Mesendoderm (in vitro differentiated cells): ENCODE measurements around the gene GLTP.

Experiments
- DNase-seq: peaks from one replicate; pipeline ENCODE4 v3.0.0; 2013
- H2AK5ac ChIP-seq: 2 replicates; pipeline ENCODE4 v1.6.1; 2013; ENCODE audit warnings: low read length, inconsistent platforms
- H2BK120ac ChIP-seq: 2 replicates; pipeline ENCODE4 v1.6.1; 2013; ENCODE audit warnings: low read depth, mild to moderate bottlenecking, low read length, moderate library complexity, mixed read lengths
- H2BK15ac ChIP-seq: replicated peaks from 2 replicates; pipeline ENCODE4 v1.6.1; 2013; ENCODE audit warnings: low read depth, mild to moderate bottlenecking, moderate library complexity
- H2BK5ac ChIP-seq: 2 replicates; pipeline ENCODE4 v1.6.1; 2013; ENCODE audit warnings: low read length, inconsistent platforms
- H3K18ac ChIP-seq: 2 replicates; pipeline ENCODE4 v1.6.1; 2013; ENCODE audit warnings: mild to moderate bottlenecking, low read length, mixed read lengths
- H3K23ac ChIP-seq: one replicate; pipeline ENCODE4 v1.6.1; 2013; ENCODE audit warnings: low read length
- H3K27ac ChIP-seq: 2 replicates; pipeline ENCODE4 v1.5.1; 2013; ENCODE audit warnings: low read depth, mild to moderate bottlenecking, inconsistent platforms, low read length, moderate library complexity
- H3K27me3 ChIP-seq: 2 replicates; pipeline ENCODE4 v1.6.1; 2013; ENCODE audit warnings: low read length, control low read depth, mild to moderate bottlenecking, inconsistent platforms; ENCODE audit not compliant: insufficient read depth, poor library complexity
- H3K36me3 ChIP-seq: 2 replicates; pipeline ENCODE4 v1.6.1; 2013; ENCODE audit warnings: low read length, inconsistent platforms; ENCODE audit not compliant: control insufficient read depth, insufficient read depth
- H3K4ac ChIP-seq: one replicate; pipeline ENCODE4 v1.6.1; 2013; ENCODE audit warnings: low read depth, mild to moderate bottlenecking, low read length, moderate library complexity
- H3K4me1 ChIP-seq: 2 replicates; pipeline ENCODE4 v1.6.1; 2013; ENCODE audit warnings: low read depth, low read length, inconsistent platforms; ENCODE audit not compliant: control insufficient read depth
- H3K4me2 ChIP-seq: 2 replicates; pipeline ENCODE4 v1.6.1; 2013; ENCODE audit warnings: low read length
- H3K4me3 ChIP-seq: 2 replicates; pipeline ENCODE4 v1.5.1; 2013; ENCODE audit warnings: mild to moderate bottlenecking, low read length
- H3K56ac ChIP-seq: one replicate; pipeline ENCODE4 v1.6.1; 2013; ENCODE audit warnings: low read length
- H3K79me1 ChIP-seq: 2 replicates; pipeline ENCODE4 v1.6.1; 2013; ENCODE audit warnings: low read length, inconsistent platforms
- H3K79me2 ChIP-seq: 2 replicates; pipeline ENCODE4 v1.6.1; 2013; ENCODE audit warnings: mild to moderate bottlenecking, low read length; ENCODE audit not compliant: control insufficient read depth, insufficient read depth
- H3K9ac ChIP-seq: 2 replicates; pipeline ENCODE4 v1.6.1; 2013; ENCODE audit warnings: low read length, inconsistent platforms
- H4K5ac ChIP-seq: one replicate; pipeline ENCODE4 v1.6.1; 2013; ENCODE audit warnings: low read length
- H4K8ac ChIP-seq: one replicate; pipeline ENCODE4 v1.6.1; 2013; ENCODE audit warnings: low read depth, mild to moderate bottlenecking, control low read depth, low read length, moderate library complexity
- WGBS: extraction: QIAGEN DNeasy Blood & Tissue Kit; methylation state at CpG from one replicate; pipeline ENCODE4 v1.1.7; 2013; ENCODE audit warnings: low lambda C conversion rate, missing lambda C conversion rate; ENCODE audit not compliant: insufficient coverage; ENCODE audit errors: extremely low coverage; 5-methylcytosine and 5-hydroxymethylcytosine counted together

Gene GLTP

DNA sequence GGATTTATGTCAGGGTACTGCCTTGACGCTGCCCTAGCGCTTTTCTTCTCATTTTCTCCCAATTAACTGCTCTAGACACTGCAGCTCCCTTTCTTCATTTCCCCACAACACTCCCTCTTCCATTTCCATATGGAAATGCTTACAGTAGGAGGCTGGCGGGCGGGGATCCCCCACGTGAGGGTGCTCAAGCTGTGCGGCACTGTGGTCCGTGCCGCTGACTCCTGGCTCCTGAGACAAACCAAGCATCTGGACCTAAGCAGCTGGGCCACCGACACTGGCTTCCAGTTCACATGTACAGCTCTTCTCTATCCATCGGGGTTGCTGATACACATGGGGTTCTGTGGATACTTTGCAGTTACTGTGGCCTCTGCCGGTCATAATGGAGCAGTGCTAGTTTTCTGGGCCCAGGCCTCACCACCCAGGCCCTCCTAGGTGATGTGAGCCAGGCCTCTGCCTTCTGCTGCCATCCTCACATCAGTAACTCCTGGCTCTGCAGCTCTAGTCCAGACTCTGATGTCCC, 40.0 kb upstream of the GLTP start:
- Histone ChIP-seq H3K4ac (no peak overlapping the region), H2AK5ac (no peak overlapping the region), H2BK5ac (no peak overlapping the region), H4K5ac (no peak overlapping the region), H3K4me3 (no peak overlapping the region), H3K79me2 (no peaks in the 10 kb centered on the region), H3K79me1 (no peaks in the 10 kb centered on the region), H4K8ac (no peak overlapping the region), H2BK120ac (no peak overlapping the region), H3K36me3 (peaks cover 6% of the 10 kb centered on the region), H3K9ac (no peak overlapping the region), H3K4me2 (no peak overlapping the region), H3K56ac (no peak overlapping the region), H3K18ac (no peak overlapping the region), H3K27me3 (no peaks in the 10 kb centered on the region), H3K4me1 (no peaks in the 10 kb centered on the region), H2BK15ac (no peak overlapping the region), H3K23ac (no peak overlapping the region), H3K27ac (no peak overlapping the region)
- DNase-seq: no peak
- no CpG with 5 or more reads among the region's 11 CpGs for WGBS

DNA sequence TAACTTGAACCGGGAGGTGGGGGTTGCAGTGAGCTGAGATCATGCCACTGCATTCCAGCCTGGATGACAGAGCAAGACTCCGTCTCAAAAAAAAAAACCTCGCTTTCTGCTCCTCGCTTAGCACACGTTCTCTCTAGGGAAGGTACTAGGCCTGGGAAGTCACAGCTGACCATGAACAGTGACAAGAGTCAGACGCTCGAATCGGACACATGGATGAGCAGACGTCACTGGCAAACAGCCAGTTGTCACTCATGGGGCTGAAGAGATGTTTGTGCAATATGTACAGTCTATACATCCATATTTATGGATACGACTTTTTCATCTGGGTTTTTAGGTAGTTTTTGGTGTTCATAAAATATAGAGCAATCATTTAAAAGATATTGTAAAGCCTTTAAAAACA, 39.1 kb upstream of the GLTP start:
- no peak overlapping the region for H2BK120ac ChIP-seq
- no peak overlapping the region for H3K23ac ChIP-seq
- no peak overlapping the region for H3K27ac ChIP-seq
- no peak for DNase-seq
- H2BK15ac ChIP-seq: no peak overlapping the region
- no peaks in the 10 kb centered on the region for H3K4me1 ChIP-seq
- H3K4me2 ChIP-seq: no peak overlapping the region
- H4K8ac ChIP-seq: no peak overlapping the region
- no CpG with 5 or more reads among the region's 10 CpGs for WGBS
- H3K4me3 ChIP-seq: no peak overlapping the region
- no peak overlapping the region for H2BK5ac ChIP-seq
- peaks cover 6% of the 10 kb centered on the region for H3K36me3 ChIP-seq
- H3K56ac ChIP-seq: no peak overlapping the region
- no peaks in the 10 kb centered on the region for H3K27me3 ChIP-seq
- H3K79me2 ChIP-seq: no peaks in the 10 kb centered on the region
- no peak overlapping the region for H2AK5ac ChIP-seq
- no peaks in the 10 kb centered on the region for H3K79me1 ChIP-seq
- H4K5ac ChIP-seq: no peak overlapping the region
- H3K9ac ChIP-seq: no peak overlapping the region
- no peak overlapping the region for H3K4ac ChIP-seq
- H3K18ac ChIP-seq: no peak overlapping the region

DNA sequence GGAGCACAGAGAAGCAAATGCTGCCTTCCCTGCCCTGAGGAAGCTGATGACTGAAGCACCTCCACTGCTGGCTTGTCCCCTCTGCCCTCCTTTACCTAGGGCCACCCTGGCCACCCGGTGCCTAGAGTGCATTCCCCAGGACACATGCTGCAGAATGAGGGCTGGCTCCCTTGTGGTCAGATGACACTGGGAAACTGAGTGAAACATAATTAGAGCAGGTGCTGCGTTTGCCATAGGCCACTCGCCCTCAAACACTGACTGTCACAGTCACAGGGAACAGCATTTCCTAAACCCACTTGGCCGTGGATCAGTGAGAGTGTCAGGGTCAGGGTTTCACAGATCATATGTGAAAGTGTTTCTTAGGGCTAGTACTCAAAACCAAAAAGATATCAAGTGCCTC, 35.7 kb upstream of the GLTP start:
- Histone ChIP-seq H3K18ac (no peak overlapping the region), H4K8ac (no peak overlapping the region), H3K56ac (no peak overlapping the region), H3K27ac (no peak overlapping the region), H2AK5ac (no peak overlapping the region), H3K4me2 (no peak overlapping the region), H3K4ac (no peak overlapping the region), H4K5ac (no peak overlapping the region), H3K36me3 (peaks cover 6% of the 10 kb centered on the region), H3K79me2 (no peaks in the 10 kb centered on the region), H2BK120ac (no peak overlapping the region), H2BK5ac (no peak overlapping the region), H3K4me3 (no peak overlapping the region), H2BK15ac (no peak overlapping the region), H3K4me1 (no peaks in the 10 kb centered on the region), H3K27me3 (no peaks in the 10 kb centered on the region), H3K23ac (no peak overlapping the region), H3K9ac (no peak overlapping the region), H3K79me1 (no peaks in the 10 kb centered on the region)
- no peak for DNase-seq
- no CpG with 5 or more reads among the region's 4 CpGs for WGBS

DNA sequence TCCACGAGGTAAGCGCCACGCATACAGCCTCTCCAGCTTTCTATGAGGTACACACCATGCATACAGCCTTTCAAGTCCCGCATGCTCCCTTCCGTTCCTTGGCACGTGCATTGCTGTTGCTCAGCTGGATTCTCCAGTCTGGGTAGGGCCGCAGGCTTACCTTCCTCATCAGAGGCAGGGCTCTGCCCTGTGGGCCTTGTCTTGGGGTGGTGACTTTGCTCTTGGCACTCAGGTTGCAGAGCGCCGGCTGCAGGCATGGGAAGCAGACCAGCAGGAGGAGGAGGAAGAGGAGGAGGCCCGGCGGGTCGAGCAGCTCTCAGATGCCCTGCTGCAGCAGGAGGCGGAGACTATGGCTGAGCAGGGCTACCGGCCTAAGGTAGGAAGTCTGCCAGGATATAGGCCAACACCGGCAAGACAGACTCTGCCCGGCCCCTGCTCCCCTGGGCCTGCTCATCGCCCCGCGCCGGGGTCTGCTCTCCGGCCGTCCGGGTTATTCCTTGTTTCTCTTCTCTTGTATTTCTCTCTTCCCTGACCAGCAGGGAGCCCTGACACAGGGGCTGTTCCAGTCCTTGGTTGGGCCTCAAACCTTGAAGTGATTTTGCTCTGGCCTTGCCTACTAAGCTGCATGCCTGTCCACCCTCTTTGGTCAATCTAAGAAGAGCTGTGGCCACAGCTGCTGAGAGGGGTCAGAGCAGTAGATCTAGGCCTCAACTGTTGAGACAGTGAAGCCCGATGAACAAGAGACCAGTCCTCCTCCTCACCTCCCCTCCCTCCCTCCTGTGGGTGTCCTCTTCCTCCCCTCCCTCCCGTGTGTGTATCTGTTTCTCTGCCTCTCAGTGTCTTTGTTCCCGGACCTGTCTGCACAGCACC, 35.1 kb upstream of the GLTP start:
- no peak overlapping the region for H3K56ac ChIP-seq
- no peak for DNase-seq
- no peaks in the 10 kb centered on the region for H3K79me1 ChIP-seq
- no peak overlapping the region for H2BK120ac ChIP-seq
- no peak overlapping the region for H2AK5ac ChIP-seq
- no peak overlapping the region for H4K8ac ChIP-seq
- H3K18ac ChIP-seq: no peak overlapping the region
- H3K79me2 ChIP-seq: no peaks in the 10 kb centered on the region
- H3K4me1 ChIP-seq: no peaks in the 10 kb centered on the region
- no peak overlapping the region for H3K4me2 ChIP-seq
- H3K9ac ChIP-seq: no peak overlapping the region
- H2BK15ac ChIP-seq: no peak overlapping the region
- no peak overlapping the region for H4K5ac ChIP-seq
- no peak overlapping the region for H3K27ac ChIP-seq
- no peak overlapping the region for H3K4ac ChIP-seq
- H3K27me3 ChIP-seq: no peaks in the 10 kb centered on the region
- H3K36me3 ChIP-seq: peaks cover 6% of the 10 kb centered on the region
- WGBS: no CpG with 5 or more reads among the region's 26 CpGs
- H3K4me3 ChIP-seq: no peak overlapping the region
- H2BK5ac ChIP-seq: no peak overlapping the region
- H3K23ac ChIP-seq: no peak overlapping the region

DNA sequence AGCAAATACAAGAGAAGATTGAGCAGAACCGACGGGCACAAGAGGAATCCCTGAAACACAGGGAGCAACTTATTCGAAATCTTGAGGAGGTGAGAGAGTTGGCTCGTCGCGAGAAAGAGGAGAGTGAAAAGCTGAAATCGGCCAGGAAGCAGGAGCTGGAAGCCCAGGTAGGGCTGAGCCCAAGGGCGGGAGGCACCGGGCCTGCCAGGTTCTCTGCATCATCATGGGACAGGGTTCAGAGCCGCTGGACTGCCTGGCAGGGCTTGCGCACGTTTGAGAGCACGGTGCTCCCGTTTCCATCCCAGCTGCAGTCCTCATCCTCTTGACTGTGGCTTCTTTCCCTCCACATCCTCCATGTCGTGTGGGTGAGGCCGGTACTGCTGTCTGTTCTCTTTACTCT, 34.1 kb upstream of the GLTP start:
- DNase-seq: no peak
- Histone ChIP-seq H3K27me3 (no peaks in the 10 kb centered on the region), H2BK15ac (no peak overlapping the region), H2BK5ac (no peak overlapping the region), H3K56ac (no peak overlapping the region), H3K23ac (no peak overlapping the region), H3K4me2 (no peak overlapping the region), H3K27ac (no peak overlapping the region), H3K79me1 (no peaks in the 10 kb centered on the region), H2AK5ac (no peak overlapping the region), H3K4me1 (no peaks in the 10 kb centered on the region), H4K5ac (no peak overlapping the region), H3K4ac (no peak overlapping the region), H3K79me2 (no peaks in the 10 kb centered on the region), H3K36me3 (peaks cover 5% of the 10 kb centered on the region), H3K4me3 (no peak overlapping the region), H3K9ac (no peak overlapping the region), H2BK120ac (no peak overlapping the region), H4K8ac (no peak overlapping the region), H3K18ac (no peak overlapping the region)
- WGBS: no CpG with 5 or more reads among the region's 16 CpGs
